PC-9 (cell line): ENCODE data around the gene ZNF385B.

Source experiments
- EZH2 ChIP-seq: fragments of 200-600 bp; sonication (generic); IDR thresholded peaks from 2 replicates; pipeline ENCODE4 v1.8.0; 2017; ENCODE audit warnings: antibody characterized with exemption, low read depth
- TF ChIP-seq, protein P1 (sequence below): fragments of 200-600 bp; sonication (generic); conservative IDR thresholded peaks from 2 replicates; pipeline ENCODE4 v1.6.1; 2017; ENCODE audit warnings: mixed run types, antibody characterized with exemption, mild to moderate bottlenecking, moderate library complexity

DNA sequence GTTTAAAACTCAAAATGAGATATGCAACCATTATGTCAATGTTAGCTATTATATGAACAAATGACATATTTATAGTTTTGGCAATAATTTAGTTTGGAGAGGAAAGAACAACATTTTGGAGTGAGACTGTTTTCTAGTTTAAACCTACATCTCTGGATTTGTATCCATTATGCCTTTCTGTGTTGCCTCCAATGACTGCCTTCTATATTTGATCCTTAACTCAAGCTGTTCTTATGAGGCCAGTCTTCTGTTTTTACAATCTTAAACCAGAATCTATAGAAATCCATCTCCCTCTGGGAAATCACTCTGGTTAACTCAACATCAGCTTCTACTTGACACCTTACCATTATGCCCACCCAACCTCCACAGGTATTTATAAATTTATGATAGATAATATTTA is 67.5 kb downstream of the ZNF385B start:
- TF ChIP-seq, protein P1, sequence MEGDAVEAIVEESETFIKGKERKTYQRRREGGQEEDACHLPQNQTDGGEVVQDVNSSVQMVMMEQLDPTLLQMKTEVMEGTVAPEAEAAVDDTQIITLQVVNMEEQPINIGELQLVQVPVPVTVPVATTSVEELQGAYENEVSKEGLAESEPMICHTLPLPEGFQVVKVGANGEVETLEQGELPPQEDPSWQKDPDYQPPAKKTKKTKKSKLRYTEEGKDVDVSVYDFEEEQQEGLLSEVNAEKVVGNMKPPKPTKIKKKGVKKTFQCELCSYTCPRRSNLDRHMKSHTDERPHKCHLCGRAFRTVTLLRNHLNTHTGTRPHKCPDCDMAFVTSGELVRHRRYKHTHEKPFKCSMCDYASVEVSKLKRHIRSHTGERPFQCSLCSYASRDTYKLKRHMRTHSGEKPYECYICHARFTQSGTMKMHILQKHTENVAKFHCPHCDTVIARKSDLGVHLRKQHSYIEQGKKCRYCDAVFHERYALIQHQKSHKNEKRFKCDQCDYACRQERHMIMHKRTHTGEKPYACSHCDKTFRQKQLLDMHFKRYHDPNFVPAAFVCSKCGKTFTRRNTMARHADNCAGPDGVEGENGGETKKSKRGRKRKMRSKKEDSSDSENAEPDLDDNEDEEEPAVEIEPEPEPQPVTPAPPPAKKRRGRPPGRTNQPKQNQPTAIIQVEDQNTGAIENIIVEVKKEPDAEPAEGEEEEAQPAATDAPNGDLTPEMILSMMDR: no peak
- no peak for TF ChIP-seq EZH2
